ENCODE data around the gene PLXNA4.

DNA sequence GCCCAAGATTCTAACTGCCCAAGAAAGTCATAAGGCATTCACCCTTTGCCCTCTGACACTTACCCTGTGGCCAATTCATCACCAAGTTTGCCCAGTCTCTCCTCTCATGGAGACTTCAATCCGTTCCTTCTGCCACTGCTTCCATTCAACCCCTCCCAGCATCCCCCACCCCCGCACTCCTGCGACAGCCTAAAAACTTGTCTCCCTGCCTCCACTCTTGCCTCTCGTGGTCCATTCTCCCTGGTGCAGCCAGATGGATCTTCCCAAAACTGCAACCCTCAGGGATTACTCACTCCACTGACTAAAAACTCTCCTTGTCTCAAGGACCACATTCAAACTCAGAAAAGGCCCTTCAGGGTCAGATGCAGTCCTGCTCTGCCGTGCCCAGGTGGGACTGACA is 32.3 kb upstream of the PLXNA4 start:
- TF ChIP-seq, protein P1, sequence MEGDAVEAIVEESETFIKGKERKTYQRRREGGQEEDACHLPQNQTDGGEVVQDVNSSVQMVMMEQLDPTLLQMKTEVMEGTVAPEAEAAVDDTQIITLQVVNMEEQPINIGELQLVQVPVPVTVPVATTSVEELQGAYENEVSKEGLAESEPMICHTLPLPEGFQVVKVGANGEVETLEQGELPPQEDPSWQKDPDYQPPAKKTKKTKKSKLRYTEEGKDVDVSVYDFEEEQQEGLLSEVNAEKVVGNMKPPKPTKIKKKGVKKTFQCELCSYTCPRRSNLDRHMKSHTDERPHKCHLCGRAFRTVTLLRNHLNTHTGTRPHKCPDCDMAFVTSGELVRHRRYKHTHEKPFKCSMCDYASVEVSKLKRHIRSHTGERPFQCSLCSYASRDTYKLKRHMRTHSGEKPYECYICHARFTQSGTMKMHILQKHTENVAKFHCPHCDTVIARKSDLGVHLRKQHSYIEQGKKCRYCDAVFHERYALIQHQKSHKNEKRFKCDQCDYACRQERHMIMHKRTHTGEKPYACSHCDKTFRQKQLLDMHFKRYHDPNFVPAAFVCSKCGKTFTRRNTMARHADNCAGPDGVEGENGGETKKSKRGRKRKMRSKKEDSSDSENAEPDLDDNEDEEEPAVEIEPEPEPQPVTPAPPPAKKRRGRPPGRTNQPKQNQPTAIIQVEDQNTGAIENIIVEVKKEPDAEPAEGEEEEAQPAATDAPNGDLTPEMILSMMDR (tag by site-specific recombination; IDR thresholded peaks at IDR 0.05): no peak
- TF ChIP-seq, protein P2, sequence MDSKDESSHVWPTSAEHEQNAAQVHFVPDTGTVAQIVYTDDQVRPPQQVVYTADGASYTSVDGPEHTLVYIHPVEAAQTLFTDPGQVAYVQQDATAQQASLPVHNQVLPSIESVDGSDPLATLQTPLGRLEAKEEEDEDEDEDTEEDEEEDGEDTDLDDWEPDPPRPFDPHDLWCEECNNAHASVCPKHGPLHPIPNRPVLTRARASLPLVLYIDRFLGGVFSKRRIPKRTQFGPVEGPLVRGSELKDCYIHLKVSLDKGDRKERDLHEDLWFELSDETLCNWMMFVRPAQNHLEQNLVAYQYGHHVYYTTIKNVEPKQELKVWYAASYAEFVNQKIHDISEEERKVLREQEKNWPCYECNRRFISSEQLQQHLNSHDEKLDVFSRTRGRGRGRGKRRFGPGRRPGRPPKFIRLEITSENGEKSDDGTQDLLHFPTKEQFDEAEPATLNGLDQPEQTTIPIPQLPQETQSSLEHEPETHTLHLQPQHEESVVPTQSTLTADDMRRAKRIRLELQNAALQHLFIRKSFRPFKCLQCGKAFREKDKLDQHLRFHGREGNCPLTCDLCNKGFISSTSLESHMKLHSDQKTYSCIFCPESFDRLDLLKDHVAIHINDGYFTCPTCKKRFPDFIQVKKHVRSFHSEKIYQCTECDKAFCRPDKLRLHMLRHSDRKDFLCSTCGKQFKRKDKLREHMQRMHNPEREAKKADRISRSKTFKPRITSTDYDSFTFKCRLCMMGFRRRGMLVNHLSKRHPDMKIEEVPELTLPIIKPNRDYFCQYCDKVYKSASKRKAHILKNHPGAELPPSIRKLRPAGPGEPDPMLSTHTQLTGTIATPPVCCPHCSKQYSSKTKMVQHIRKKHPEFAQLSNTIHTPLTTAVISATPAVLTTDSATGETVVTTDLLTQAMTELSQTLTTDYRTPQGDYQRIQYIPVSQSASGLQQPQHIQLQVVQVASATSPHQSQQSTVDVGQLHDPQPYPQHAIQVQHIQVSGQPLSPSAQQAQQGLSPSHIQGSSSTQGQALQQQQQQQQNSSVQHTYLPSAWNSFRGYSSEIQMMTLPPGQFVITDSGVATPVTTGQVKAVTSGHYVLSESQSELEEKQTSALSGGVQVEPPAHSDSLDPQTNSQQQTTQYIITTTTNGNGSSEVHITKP (tag by site-specific recombination; IDR thresholded peaks at IDR 0.05): no peak
- TF ChIP-seq, protein P3, sequence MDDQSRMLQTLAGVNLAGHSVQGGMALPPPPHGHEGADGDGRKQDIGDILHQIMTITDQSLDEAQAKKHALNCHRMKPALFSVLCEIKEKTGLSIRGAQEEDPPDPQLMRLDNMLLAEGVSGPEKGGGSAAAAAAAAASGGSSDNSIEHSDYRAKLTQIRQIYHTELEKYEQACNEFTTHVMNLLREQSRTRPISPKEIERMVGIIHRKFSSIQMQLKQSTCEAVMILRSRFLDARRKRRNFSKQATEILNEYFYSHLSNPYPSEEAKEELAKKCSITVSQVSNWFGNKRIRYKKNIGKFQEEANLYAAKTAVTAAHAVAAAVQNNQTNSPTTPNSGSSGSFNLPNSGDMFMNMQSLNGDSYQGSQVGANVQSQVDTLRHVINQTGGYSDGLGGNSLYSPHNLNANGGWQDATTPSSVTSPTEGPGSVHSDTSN (CRISPR knock-in tag; IDR thresholded peaks at IDR 0.05): no peak
- TF ChIP-seq ZNF133 (tag by site-specific recombination; IDR thresholded peaks at IDR 0.05) (no peak), ZNF404 (tag by site-specific recombination; IDR thresholded peaks at IDR 0.05) (no peak)
- TF ChIP-seq, protein P4, sequence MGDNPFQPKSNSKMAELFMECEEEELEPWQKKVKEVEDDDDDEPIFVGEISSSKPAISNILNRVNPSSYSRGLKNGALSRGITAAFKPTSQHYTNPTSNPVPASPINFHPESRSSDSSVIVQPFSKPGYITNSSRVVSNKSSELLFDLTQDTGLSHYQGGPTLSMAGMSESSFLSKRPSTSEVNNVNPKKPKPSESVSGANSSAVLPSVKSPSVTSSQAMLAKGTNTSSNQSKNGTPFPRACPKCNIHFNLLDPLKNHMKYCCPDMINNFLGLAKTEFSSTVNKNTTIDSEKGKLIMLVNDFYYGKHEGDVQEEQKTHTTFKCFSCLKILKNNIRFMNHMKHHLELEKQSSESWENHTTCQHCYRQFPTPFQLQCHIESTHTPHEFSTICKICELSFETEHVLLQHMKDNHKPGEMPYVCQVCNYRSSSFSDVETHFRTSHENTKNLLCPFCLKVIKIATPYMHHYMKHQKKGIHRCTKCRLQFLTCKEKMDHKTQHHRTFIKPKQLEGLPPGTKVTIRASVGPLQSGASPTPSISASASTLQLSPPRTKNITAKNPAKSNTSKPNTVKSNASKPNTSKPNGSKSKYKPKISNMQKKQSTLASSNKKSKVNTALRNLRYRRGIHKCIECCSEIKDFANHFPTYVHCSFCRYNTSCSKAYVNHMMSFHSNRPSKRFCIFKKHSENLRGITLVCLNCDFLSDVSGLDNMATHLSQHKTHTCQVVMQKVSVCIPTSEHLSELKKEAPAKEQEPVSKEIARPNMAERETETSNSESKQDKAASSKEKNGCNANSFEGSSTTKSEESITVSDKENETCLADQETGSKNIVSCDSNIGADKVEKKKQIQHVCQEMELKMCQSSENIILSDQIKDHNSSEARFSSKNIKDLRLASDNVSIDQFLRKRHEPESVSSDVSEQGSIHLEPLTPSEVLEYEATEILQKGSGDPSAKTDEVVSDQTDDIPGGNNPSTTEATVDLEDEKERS (tag by site-specific recombination; IDR thresholded peaks at IDR 0.05): no peak

Data from HEK293 (cell line).